Tibial nerve (tissue), 4 donors: ENCODE results near the gene SEMA5A. TPM values are rescaled to one million over a fixed set of nuclear protein-coding genes. Genes with fewer than 3 reads are reported as not detected.

Experiments used
- DNase-seq, 2 donors: peaks; one replicate each; pipeline ENCODE4 v3.0.0-alpha.2; 2019; ENCODE audit warnings: low spot score in 2 of 2
- H3K27ac ChIP-seq, 4 donors: fragments of 200-600 bp; sonication (generic) in 3 of 4; one replicate each; pipeline ENCODE4 v1.5.1; 2017 to 2019; ENCODE audit warnings: mild to moderate bottlenecking in 1 of 4
- H3K27me3 ChIP-seq, 2 donors: fragments of 200-600 bp; sonication (generic) in 1 of 2; one replicate each; pipeline versions ENCODE4 v1.5.1 to v1.6.0; 2017 to 2019
- H3K36me3 ChIP-seq, 3 donors: fragments of 200-600 bp; sonication (generic); one replicate each; pipeline ENCODE4 v1.5.1; 2018 to 2019
- H3K4me1 ChIP-seq, 4 donors: fragments of 200-600 bp; sonication (generic) in 3 of 4; one replicate each; pipeline ENCODE4 v1.5.1; 2017 to 2019
- H3K4me3 ChIP-seq, 4 donors: fragments of 200-600 bp; sonication (generic) in 3 of 4; one replicate each; pipeline ENCODE4 v1.5.1; 2017 to 2019; ENCODE audit warnings: mild to moderate bottlenecking in 1 of 4, moderate library complexity in 1 of 4
- H3K9me3 ChIP-seq, 4 donors: fragments of 200-600 bp; sonication (generic) in 3 of 4; one replicate each; pipeline ENCODE4 v1.5.1; 2017 to 2019
- EP300 ChIP-seq, 2 donors: sonication (generic); formaldehyde crosslinking; IDR thresholded peaks; one replicate each; pipeline ENCODE4 v1.6.1; 2017; ENCODE audit warnings: antibody characterized with exemption in 2 of 2, mild to moderate bottlenecking in 1 of 2
- POLR2A ChIP-seq, 2 donors: fragments of 450-650 bp; IDR thresholded peaks; one replicate each; pipeline ENCODE4 v1.6.1; 2017; ENCODE audit warnings: antibody characterized with exemption in 2 of 2, mild to moderate bottlenecking in 2 of 2, moderate library complexity in 2 of 2
- WGBS, 2 donors: methylation state at CpG; one replicate each; pipeline ENCODE4 v1.1.5; 2018; 5-methylcytosine and 5-hydroxymethylcytosine counted together
- total RNA-seq, 4 donors: library from RNA; depleted of rRNA; stranded (reverse); fragments of >200 nt; gene quantifications; one replicate each; pipeline ENCODE4 v1.1.0, GENCODE V29; 2016
- TF ChIP-seq, protein P1 (sequence below), 5 experiments: fragments of 200-600 bp in 3 of 5; fragments of 450-650 bp in 2 of 5; sonication (generic) in 3 of 5; IDR thresholded peaks; one replicate each; pipeline ENCODE4 v1.5.1; 2016 to 2019; ENCODE audit warnings: antibody characterized with exemption in 5 of 5, mild to moderate bottlenecking in 3 of 5, moderate library complexity in 2 of 5

SEMA5A gene
- total RNA-seq, 4 donors from 2014 or later, result 36.3 to 58.4 (median 52.6) TPM

DNA sequence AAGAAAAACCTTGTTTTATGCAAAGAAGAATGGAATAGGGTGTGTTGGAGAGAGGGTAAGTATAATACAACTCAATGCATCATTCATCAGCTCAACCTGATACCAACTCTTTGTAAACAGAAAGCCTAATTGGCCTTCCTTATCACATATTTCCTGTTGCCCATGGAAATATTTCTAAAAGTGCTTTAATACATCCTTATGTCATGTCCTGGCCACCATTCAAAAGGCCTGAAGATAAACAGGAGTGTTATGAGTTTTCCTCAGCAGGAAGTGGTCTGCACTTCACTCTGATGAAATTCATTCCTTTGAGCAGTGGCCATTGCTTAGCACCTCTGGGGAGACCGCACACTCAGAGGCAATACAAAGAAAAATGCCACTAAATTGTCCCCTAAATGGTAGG is 511.2 kb downstream of the SEMA5A start:
- H3K4me3 ChIP-seq, result no peak overlapping the region
- 88 to 89% methylated on average over 1 of the region's 1 CpG for WGBS, 2 donors
- H3K27me3 ChIP-seq, result no peaks in the 10 kb centered on the region
- H3K36me3 ChIP-seq, result peaks cover 0 to 2% (median 0%) of the 10 kb centered on the region in 3 donors
- DNase-seq, result no peak
- peaks cover 0 to 4% (median 0%) of the 10 kb centered on the region in 4 donors for H3K4me1 ChIP-seq
- TF ChIP-seq EP300 (IDR thresholded peaks at IDR 0.05), result no peak
- no peak for TF ChIP-seq POLR2A (IDR thresholded peaks at IDR 0.05)
- TF ChIP-seq, protein P1, sequence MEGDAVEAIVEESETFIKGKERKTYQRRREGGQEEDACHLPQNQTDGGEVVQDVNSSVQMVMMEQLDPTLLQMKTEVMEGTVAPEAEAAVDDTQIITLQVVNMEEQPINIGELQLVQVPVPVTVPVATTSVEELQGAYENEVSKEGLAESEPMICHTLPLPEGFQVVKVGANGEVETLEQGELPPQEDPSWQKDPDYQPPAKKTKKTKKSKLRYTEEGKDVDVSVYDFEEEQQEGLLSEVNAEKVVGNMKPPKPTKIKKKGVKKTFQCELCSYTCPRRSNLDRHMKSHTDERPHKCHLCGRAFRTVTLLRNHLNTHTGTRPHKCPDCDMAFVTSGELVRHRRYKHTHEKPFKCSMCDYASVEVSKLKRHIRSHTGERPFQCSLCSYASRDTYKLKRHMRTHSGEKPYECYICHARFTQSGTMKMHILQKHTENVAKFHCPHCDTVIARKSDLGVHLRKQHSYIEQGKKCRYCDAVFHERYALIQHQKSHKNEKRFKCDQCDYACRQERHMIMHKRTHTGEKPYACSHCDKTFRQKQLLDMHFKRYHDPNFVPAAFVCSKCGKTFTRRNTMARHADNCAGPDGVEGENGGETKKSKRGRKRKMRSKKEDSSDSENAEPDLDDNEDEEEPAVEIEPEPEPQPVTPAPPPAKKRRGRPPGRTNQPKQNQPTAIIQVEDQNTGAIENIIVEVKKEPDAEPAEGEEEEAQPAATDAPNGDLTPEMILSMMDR (IDR thresholded peaks at IDR 0.05), result no peak
- H3K9me3 ChIP-seq, result no peaks in the 10 kb centered on the region
- H3K27ac ChIP-seq, result no peak overlapping the region

DNA sequence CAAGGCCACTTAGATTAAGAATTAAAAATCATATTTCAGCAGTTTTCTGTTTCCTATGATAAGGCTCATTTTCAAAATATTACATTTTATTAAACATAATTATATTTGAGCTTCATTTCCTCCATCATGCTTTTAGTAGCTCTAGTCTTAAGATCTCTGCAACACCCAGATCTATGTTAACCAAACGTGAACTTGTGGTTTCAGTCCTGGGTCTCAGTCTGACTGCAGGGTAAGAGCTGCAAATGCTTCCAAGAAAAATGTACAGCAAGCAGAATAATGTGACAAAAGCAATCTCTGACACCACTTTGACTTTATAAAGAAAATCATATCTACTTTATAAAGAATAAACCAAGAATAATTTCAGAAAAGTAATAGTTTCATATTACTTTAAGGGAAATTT is 512.4 kb downstream of the SEMA5A start:
- DNase-seq, result no peak
- 69 to 77% methylated on average over 1 of the region's 1 CpG for WGBS, 2 donors
- Histone ChIP-seq H3K4me3 (no peak overlapping the region), H3K27me3 (no peaks in the 10 kb centered on the region), H3K4me1 (peaks cover 0 to 4% (median 0%) of the 10 kb centered on the region in 4 donors), H3K36me3 (no peaks in the 10 kb centered on the region), H3K9me3 (no peaks in the 10 kb centered on the region), H3K27ac (no peak overlapping the region)
- TF ChIP-seq POLR2A (IDR thresholded peaks at IDR 0.05) (no peak), EP300 (IDR thresholded peaks at IDR 0.05) (no peak)
- TF ChIP-seq, protein P1 (IDR thresholded peaks at IDR 0.05), result no peak

DNA sequence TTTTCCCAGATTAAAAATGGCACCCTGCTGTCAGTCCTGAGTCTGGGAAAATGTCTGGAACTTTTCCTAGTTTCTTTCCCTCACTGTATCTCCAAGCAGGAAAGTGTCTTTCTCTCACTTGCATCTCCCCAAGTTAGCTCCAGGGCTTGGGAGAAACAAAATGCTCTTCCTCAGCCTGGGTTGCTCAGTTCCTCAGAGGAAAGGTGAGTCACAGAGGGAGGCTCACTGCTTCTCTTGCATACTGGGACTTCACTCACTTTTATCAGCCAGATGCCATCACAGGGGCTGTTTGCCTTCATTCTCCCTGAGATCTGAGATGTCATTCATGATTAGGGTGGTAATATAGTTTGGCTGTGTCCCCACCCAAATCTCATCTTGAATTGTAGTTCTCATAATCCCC is 519.9 kb downstream of the SEMA5A start:
- Histone ChIP-seq H3K27me3 (no peaks in the 10 kb centered on the region), H3K36me3 (no peaks in the 10 kb centered on the region), H3K4me1 (no peaks in the 10 kb centered on the region), H3K9me3 (peaks cover 0 to 43% (median 4%) of the 10 kb centered on the region in 4 donors), H3K4me3 (no peak overlapping the region), H3K27ac (no peak overlapping the region)
- TF ChIP-seq POLR2A (IDR thresholded peaks at IDR 0.05), result no peak
- TF ChIP-seq, protein P1 (IDR thresholded peaks at IDR 0.05), result no peak
- TF ChIP-seq EP300 (IDR thresholded peaks at IDR 0.05), result no peak
- DNase-seq, result no peak

DNA sequence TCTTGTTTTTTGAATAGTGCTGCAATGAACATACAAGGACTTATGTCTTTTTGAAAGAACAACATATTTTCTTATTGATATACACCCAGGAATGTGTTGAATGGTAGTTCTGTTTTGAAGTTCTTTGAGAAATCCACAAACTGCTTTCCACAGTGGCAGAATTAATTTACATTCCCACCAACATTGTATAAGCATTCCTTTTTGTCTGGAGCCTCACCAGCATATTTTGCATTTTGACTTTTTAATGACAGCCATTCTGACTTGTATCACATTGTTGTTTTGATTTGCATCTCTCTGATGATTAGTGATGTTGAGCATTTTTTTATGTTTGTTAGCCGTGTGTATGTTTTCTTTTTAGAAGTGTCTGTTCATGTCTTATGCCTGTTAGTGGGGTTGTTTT is 524.9 kb downstream of the SEMA5A start:
- 39 to 50% methylated on average over 1 of the region's 1 CpG for WGBS, 2 donors
- DNase-seq, result no peak
- Histone ChIP-seq H3K4me1 (no peaks in the 10 kb centered on the region), H3K36me3 (no peaks in the 10 kb centered on the region), H3K9me3 (peaks cover 0 to 36% (median 4%) of the 10 kb centered on the region in 4 donors), H3K27ac (no peak overlapping the region), H3K27me3 (no peaks in the 10 kb centered on the region), H3K4me3 (no peak overlapping the region)
- TF ChIP-seq POLR2A (IDR thresholded peaks at IDR 0.05), result no peak
- TF ChIP-seq, protein P1 (IDR thresholded peaks at IDR 0.05), result no peak
- TF ChIP-seq EP300 (IDR thresholded peaks at IDR 0.05), result no peak

DNA sequence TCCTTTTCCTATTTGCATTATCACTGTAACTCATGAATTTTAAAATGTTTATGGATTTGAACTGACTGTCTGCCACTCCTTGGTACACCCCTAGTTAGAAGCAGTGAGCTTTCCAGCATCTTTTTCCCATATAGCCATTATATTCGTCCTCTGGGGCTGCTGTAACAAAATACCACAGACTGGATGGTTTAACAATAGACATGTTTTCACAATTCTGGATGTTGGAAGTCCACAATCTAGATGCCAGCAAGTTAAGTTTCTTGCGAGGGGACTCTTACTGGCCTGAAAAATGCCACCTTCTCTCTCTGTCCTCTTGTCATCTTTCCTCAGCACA is 530.0 kb downstream of the SEMA5A start:
- no peaks in the 10 kb centered on the region for H3K4me1 ChIP-seq
- 18 to 22% methylated on average over 2 of the region's 2 CpGs for WGBS, 2 donors
- TF ChIP-seq EP300 (IDR thresholded peaks at IDR 0.05) (no peak), POLR2A (IDR thresholded peaks at IDR 0.05) (no peak)
- TF ChIP-seq, protein P1 (IDR thresholded peaks at IDR 0.05), result no peak

More for the DNA sequence above, 530.0 kb downstream of the SEMA5A start:
- Histone ChIP-seq H3K27ac (no peak overlapping the region), H3K4me3 (no peak overlapping the region), H3K27me3 (no peaks in the 10 kb centered on the region), H3K36me3 (no peaks in the 10 kb centered on the region), H3K9me3 (no peaks in the 10 kb centered on the region)
- no peak for DNase-seq
